ENCODE measurements around the gene TMEM240. TPM values are rescaled to one million over a fixed set of nuclear protein-coding genes. Genes with fewer than 3 reads are reported as not detected.
"Not testable (repeated sequence)": the region's sequence is repeated elsewhere in the genome, so short reads cannot be mapped to it uniquely, and the experiment has no call there.

The TMEM240 gene
- total RNA-seq, 1 donor from 2014 or later = 2.4 TPM

- DNase-seq = not testable (repeated sequence)
Observed at GRCh38 chr1:1495461-1495975, 44.9 kb downstream of the TMEM240 start.

DNA sequence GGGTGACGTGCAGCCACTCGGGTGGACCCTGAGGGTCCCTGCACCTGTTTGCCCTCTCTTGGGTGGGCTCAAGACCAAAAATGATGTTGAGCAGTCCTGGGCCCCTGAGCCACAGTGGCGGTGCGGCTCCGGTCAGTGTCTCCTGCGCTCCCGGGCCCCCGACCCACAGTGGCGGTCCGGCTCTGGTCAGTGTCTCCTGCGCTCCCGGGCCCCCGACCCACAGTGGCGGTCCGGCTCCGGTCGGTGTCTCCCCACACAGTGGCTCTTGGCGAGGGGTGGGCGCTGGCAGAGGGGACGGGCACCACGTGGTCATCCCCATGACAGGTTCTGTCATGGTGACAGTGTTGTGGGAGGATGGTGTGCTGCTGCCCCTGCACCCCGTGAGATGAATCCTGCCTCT, 46.1 kb downstream of the TMEM240 start:
- not testable (repeated sequence) for DNase-seq

DNA sequence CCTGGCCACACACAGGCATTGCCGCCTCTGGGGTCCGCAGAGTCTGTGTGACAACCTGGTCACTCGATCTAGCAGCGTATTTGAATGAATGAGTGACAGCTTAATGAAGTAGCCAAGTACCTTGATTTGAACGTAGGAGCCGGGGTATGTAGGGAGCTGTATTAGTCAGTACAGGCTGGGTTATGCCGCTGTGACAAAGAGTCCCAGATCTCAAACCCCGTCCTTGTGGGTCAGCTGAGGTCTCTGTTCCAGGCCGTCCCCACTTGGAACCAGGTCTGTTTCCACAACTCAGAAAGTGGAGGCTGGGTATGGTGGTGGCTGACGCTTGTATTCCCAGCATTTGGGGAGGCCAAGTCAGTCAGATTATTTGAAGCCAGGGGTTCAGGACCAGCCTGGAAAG, 48.8 kb downstream of the TMEM240 start:
- DNase-seq = no peak

DNA sequence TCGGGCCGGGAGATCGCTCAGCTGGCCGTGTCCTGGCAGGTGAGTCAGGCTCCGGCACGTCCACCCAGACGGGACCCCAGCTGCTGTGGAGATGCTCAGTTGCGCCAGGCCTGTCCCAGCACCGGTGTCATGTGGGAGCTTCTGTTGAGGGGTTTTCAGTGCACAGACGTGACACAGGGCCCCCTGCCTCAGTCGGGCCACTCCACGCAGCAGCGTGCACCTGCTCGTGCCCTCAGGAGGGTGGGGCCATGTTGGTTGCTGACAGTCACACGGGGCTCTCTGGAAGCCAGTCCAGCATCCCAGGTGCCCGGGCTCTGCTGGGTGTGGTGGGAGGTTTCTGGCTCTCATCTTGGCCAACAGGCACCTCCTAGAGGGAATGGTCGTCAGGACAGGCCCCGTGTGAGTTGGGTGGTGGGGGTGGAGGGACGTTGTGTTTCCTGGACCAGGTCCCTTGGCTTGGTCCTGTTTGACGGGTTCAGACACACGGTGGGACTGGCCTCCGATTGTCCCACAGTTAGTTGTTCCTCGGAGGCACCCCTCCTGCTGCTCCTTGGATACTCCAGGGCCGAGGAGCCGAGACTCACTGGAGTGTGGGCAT, 49.7 kb downstream of the TMEM240 start:
- no peak for DNase-seq

DNA sequence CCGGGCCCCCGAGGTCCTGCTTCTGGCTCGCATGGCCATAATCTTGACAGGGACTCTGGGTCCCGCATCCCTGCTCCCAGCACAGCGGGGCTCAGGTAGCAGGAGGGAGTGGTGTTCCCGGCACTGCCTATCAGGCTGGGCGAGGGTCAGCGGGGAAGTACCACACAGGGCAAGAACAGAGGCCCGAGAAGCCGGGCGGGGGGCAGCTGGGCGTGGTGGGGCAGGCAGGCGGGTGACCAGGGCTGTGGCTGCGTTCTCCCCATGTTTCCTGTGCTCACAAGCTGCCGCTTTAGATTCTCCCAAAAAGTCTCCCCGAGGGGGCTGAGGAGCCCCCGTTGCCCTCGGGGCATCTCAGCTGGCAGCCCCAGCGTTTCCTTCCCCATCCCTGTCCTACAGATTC, 50.6 kb downstream of the TMEM240 start:
- DNase-seq = no peak

DNA sequence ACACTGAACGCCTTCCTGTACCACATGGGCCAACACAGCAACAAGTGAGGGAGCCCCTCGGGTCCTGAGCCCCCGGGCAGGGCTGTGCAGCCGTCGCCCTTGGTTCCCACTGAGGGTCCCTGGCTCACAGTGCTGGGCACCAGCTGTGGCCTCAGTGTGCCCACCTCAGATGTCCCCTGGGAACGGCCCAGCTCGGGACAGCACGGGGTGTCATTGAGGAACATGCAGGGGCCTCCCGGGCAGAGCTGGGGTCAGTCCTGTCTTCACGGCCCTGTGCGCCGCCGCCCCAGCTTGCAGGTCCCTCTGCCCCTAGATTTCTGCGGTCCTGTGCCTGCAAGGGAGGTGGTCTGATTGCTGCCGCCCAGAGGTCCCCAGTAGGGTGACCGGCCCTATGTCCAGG, 51.2 kb downstream of the TMEM240 start:
- no peak for DNase-seq

DNA sequence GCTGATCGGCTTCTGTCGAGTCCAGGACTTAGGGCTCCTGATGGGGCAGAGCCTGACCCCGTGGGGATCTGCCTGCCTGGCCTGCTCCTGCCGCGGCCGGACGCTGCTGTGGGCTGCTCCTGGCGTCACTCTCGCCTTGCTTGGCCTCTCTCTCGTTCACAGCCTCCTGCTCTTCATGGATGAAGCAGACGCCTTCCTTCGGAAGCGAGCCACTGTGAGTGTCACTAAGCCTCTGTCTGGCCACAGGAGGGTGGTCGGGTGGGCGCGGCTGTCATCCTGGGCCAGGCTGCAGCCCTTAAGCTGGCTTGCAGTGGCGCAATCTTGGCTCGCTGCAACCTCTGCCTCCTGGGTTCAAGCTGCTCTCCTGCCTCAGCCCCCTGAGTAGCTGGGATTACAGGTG, 52.7 kb downstream of the TMEM240 start:
- DNase-seq = no peak

- DNase-seq = not testable (repeated sequence)
Observed at GRCh38 chr1:1485755-1486317, 54.6 kb downstream of the TMEM240 start.

GRCh38 chr1:1484976-1485750, 55.3 kb downstream of the TMEM240 start:
- not testable (repeated sequence) for DNase-seq

Other genes starting within 250 kb of the TMEM240 start
- gene ACAP3, start 232.7 kb downstream of the TMEM240 start, total RNA-seq = 73.3 TPM
- gene PUSL1, start 232.0 kb downstream of the TMEM240 start, total RNA-seq = 15.1 TPM
- 61.5 TPM for gene INTS11, start 216.0 kb downstream of the TMEM240 start, total RNA-seq
- gene CPTP, start 215.8 kb downstream of the TMEM240 start, total RNA-seq = 17.5 TPM
- 1.9 TPM for gene TAS1R3, start 209.3 kb downstream of the TMEM240 start, total RNA-seq
- gene DVL1, start 191.2 kb downstream of the TMEM240 start, total RNA-seq = 82.8 TPM
- 95.3 TPM for gene MXRA8, start 182.1 kb downstream of the TMEM240 start, total RNA-seq
- 75.3 TPM for gene AURKAIP1, start 165.4 kb downstream of the TMEM240 start, total RNA-seq
- 174 TPM for gene CCNL2, start 141.3 kb downstream of the TMEM240 start, total RNA-seq
- 101 TPM for gene MRPL20, start 133.3 kb downstream of the TMEM240 start, total RNA-seq
- 13.4 TPM for gene ANKRD65, start 119.3 kb downstream of the TMEM240 start, total RNA-seq
- gene VWA1, start 104.9 kb downstream of the TMEM240 start, total RNA-seq = 39.3 TPM
- 1.3 TPM for gene ATAD3C, start 90.9 kb downstream of the TMEM240 start, total RNA-seq
- 10.5 TPM for gene ATAD3B, start 68.9 kb downstream of the TMEM240 start, total RNA-seq
- gene ATAD3A, start 28.5 kb downstream of the TMEM240 start, total RNA-seq = 21.3 TPM
- gene SSU72, start 34.2 kb upstream of the TMEM240 start, total RNA-seq = 55.7 TPM
- gene FNDC10, start 59.5 kb upstream of the TMEM240 start, total RNA-seq = 1.0 TPM
- 79.5 TPM for gene MIB2, start 74.9 kb upstream of the TMEM240 start, total RNA-seq
- gene MMP23B, start 91.5 kb upstream of the TMEM240 start, total RNA-seq = 18.1 TPM
- 12.2 TPM for gene CDK11B, start 118.4 kb upstream of the TMEM240 start, total RNA-seq
- 36.9 TPM for gene SLC35E2B, start 152.2 kb upstream of the TMEM240 start, total RNA-seq
- 17.5 TPM for gene CDK11A, start 183.7 kb upstream of the TMEM240 start, total RNA-seq
- 39.3 TPM for gene NADK, start 237.8 kb upstream of the TMEM240 start, total RNA-seq

Measured in tongue (tissue), 2 donors.